Measurements from ENCODE around the gene GOLGA3. TPM values are rescaled to one million over a fixed set of nuclear protein-coding genes. Genes with fewer than 3 reads are reported as not detected.

GOLGA3 gene
- polyA plus RNA-seq, 1 experiment: 22.6 TPM

- POLR2A ChIA-PET: no interaction called here
- no peaks in the 10 kb centered on the region for H3K27me3 ChIP-seq (ENCODE audit: control insufficient read depth, insufficient read depth, low read length)
- H3K4me3 ChIP-seq (ENCODE audit: low read depth, low read length): no peak overlapping the region
- CTCF ChIA-PET: no interaction called here
- H3K27ac ChIP-seq (ENCODE audit: low read depth, low read length): no peak overlapping the region
- no peaks in the 10 kb centered on the region; the same call in 1 of the 2 replicates for H3K9me3 ChIP-seq (ENCODE audit: control insufficient read depth, insufficient read depth, low read length)
- TF ChIP-seq CTCF (IDR thresholded peaks at IDR 0.05; ENCODE audit: low read depth, low read length): no peak
- DNase-seq (ENCODE audit: low read depth, low spot score): no peak
These were observed 53.0 kb downstream of the GOLGA3 start for GRCh38 chr12:132775502-132776229.

- Histone ChIP-seq H3K4me3 (ENCODE audit: low read depth, low read length) (no peak overlapping the region), H3K27ac (ENCODE audit: low read depth, low read length) (peak overlapping the region; percentile 11), H3K9me3 (ENCODE audit: control insufficient read depth, insufficient read depth, low read length) (no peaks in the 10 kb centered on the region; the same call in 1 of the 2 replicates), H3K27me3 (ENCODE audit: control insufficient read depth, insufficient read depth, low read length) (no peaks in the 10 kb centered on the region)
- ChIA-PET POLR2A (no interaction called here), CTCF (no interaction called here)
- no peak for TF ChIP-seq CTCF (IDR thresholded peaks at IDR 0.05; ENCODE audit: low read depth, low read length)
- DNase-seq (ENCODE audit: low read depth, low spot score): no peak
These were observed 53.9 kb downstream of the GOLGA3 start for GRCh38 chr12:132774646-132775275.

- no peaks in the 10 kb centered on the region for H3K27me3 ChIP-seq (ENCODE audit: control insufficient read depth, insufficient read depth, low read length)
- H3K4me3 ChIP-seq (ENCODE audit: low read depth, low read length): no peak overlapping the region
- ChIA-PET CTCF (interaction anchor here (0.8 kb wide), 1 partner anchor 9 kb away, joined by 3 read pairs; no protein-coding TSS in a partner anchor), POLR2A (no interaction called here)
- no peak for TF ChIP-seq CTCF (IDR thresholded peaks at IDR 0.05; ENCODE audit: low read depth, low read length)
- no peak overlapping the region for H3K27ac ChIP-seq (ENCODE audit: low read depth, low read length)
- DNase-seq (ENCODE audit: low read depth, low spot score): no peak
- H3K9me3 ChIP-seq (ENCODE audit: control insufficient read depth, insufficient read depth, low read length): no peaks in the 10 kb centered on the region; the same call in 1 of the 2 replicates
These were observed 54.5 kb downstream of the GOLGA3 start for GRCh38 chr12:132774159-132774558.

- no peak for TF ChIP-seq CTCF (IDR thresholded peaks at IDR 0.05; ENCODE audit: low read depth, low read length)
- Histone ChIP-seq H3K27me3 (ENCODE audit: control insufficient read depth, insufficient read depth, low read length) (no peaks in the 10 kb centered on the region), H3K27ac (ENCODE audit: low read depth, low read length) (no peak overlapping the region), H3K4me3 (ENCODE audit: low read depth, low read length) (no peak overlapping the region), H3K9me3 (ENCODE audit: control insufficient read depth, insufficient read depth, low read length) (no peaks in the 10 kb centered on the region; the same call in 1 of the 2 replicates)
- POLR2A ChIA-PET: interaction anchor here (0.6 kb wide), 1 partner anchor 129 kb away, joined by 7 read pairs; no protein-coding TSS in a partner anchor
- CTCF ChIA-PET: interaction anchor here (0.8 kb wide), 1 partner anchor 8 kb away, joined by 3 read pairs; no protein-coding TSS in a partner anchor
- DNase-seq (ENCODE audit: low read depth, low spot score): no peak
These were observed 55.4 kb downstream of the GOLGA3 start for GRCh38 chr12:132773077-132773955.
